Heart left ventricle (tissue), 13 donors: ENCODE results near the gene MAGI1.

ENCODE experiments used
- POLR2A ChIP-seq, 2 donors: fragments of 450-650 bp; IDR thresholded peaks; one replicate each; pipeline ENCODE4 v1.6.1; 2017; ENCODE audit warnings: antibody characterized with exemption in 2 of 2, mild to moderate bottlenecking in 2 of 2, moderate library complexity in 2 of 2
- TF ChIP-seq, protein P1 (sequence below), 12 donors: fragments of 200-600 bp; sonication (generic) in 4 of 12; IDR thresholded peaks; one replicate each; pipeline versions ENCODE4 v1.5.0 to v1.8.0; 2018 to 2022; ENCODE audit warnings: antibody characterized with exemption in 12 of 12, mild to moderate bottlenecking in 5 of 12
- donor health status: ischemic (EF 13 %, LVEDD 7.1; RV severe dilation, severe dysfunction).
- donor health status: DM: no; HTN: yes; CAD: no.
- donor health status: DM: no; HTN: no; CAD: no.
- donor health status: ischemic (EF 25% LVEDD 6.9; RV normal size, moderate dysfunction).
- donor health status: ischemic (EF 25% LVEDD 5.7; RV mildly dilated, moderate dysfunction).
- donor health status: ischemic (EF 35%, LVEDD 5.7; RV mildly dilated, moderate dysfunction).
- donor health status: nonischemic (EF 11% LVEDD 7.7; RV severe dilation, severe dysfunction).
- donor health status: DM: yes; HTN: yes; CAD: no.
- donor health status: PGD.
- donor health status: ischemic (EF 29% LVEDD 5.4; RV normal size, mild dysfunction).
- donor health status: nonischemic (EF 23%, LVEDD 6.1; RV moderate dilation, normal function).

DNA sequence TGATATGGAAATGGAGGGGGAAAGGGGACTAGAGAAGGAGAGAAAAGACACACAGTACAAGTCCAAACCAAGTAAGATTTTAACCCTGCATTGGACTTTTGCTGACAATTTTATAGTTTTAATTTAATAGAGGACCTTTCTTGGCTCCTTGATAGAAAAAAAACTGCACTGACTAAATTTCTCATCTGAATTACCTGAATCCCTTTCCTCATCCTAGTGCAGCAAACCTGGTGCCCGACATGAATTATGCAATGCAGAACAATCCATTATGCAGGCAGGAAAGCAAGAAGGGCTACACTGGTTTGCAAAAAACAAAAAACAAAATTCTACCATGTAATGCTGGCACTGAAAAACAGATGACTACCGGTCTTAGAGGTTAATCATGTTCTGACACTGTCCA, 15.5 kb downstream of the MAGI1 start:
- no peak for TF ChIP-seq POLR2A (IDR thresholded peaks at IDR 0.05)
- TF ChIP-seq, protein P1, sequence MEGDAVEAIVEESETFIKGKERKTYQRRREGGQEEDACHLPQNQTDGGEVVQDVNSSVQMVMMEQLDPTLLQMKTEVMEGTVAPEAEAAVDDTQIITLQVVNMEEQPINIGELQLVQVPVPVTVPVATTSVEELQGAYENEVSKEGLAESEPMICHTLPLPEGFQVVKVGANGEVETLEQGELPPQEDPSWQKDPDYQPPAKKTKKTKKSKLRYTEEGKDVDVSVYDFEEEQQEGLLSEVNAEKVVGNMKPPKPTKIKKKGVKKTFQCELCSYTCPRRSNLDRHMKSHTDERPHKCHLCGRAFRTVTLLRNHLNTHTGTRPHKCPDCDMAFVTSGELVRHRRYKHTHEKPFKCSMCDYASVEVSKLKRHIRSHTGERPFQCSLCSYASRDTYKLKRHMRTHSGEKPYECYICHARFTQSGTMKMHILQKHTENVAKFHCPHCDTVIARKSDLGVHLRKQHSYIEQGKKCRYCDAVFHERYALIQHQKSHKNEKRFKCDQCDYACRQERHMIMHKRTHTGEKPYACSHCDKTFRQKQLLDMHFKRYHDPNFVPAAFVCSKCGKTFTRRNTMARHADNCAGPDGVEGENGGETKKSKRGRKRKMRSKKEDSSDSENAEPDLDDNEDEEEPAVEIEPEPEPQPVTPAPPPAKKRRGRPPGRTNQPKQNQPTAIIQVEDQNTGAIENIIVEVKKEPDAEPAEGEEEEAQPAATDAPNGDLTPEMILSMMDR (IDR thresholded peaks at IDR 0.05) = no peak
